Coronary artery (tissue), 2 donors: ENCODE results near the gene ARFGAP1.

Source experiments
- DNase-seq: peaks from one replicate; pipeline ENCODE4 v3.0.0-alpha.2; 2017; ENCODE audit warnings: low spot score
- H3K27ac ChIP-seq, 2 donors: fragments of 200-600 bp; sonication (generic); one replicate each; pipeline ENCODE4 v1.5.1; 2016 to 2019
- H3K4me3 ChIP-seq: fragments of 200-600 bp; sonication (generic); 2 replicates; pipeline ENCODE4 v1.5.1; 2016; ENCODE audit warnings: mild to moderate bottlenecking, moderate library complexity
- CTCF ChIP-seq: fragments of 200-600 bp; sonication (generic); IDR thresholded peaks from one replicate; pipeline ENCODE4 v1.5.1; 2019; ENCODE audit warnings: antibody characterized with exemption

ARFGAP1 gene

GRCh38 chr20:63227260-63227659, 45.4 kb upstream of the ARFGAP1 start:
- TF ChIP-seq CTCF, result no peak
- Histone ChIP-seq H3K4me3 (no peak overlapping the region), H3K27ac (no peak overlapping the region)
- DNase-seq, result no peak

GRCh38 chr20:63228806-63229205, 43.8 kb upstream of the ARFGAP1 start:
- H3K27ac ChIP-seq, result no peak overlapping the region
- no peak for DNase-seq
- no peak for TF ChIP-seq CTCF
- no peak overlapping the region for H3K4me3 ChIP-seq

GRCh38 chr20:63230800-63231268, 41.8 kb upstream of the ARFGAP1 start:
- H3K4me3 ChIP-seq, result no peak overlapping the region
- no peak overlapping the region for H3K27ac ChIP-seq
- DNase-seq, result no peak
- peak; percentile 31 for TF ChIP-seq CTCF

GRCh38 chr20:63232235-63233060, 40.2 kb upstream of the ARFGAP1 start:
- H3K4me3 ChIP-seq, result no peak overlapping the region
- DNase-seq, result no peak
- no peak overlapping the region for H3K27ac ChIP-seq
- no peak for TF ChIP-seq CTCF

GRCh38 chr20:63233061-63233344, 39.6 kb upstream of the ARFGAP1 start:
- no peak for TF ChIP-seq CTCF
- H3K4me3 ChIP-seq, result no peak overlapping the region

GRCh38 chr20:63233924-63234323, 38.7 kb upstream of the ARFGAP1 start:
- no peak for TF ChIP-seq CTCF
- DNase-seq, result no peak
- no peak overlapping the region for H3K27ac ChIP-seq
- no peak overlapping the region for H3K4me3 ChIP-seq

More at GRCh38 chr20:63233061-63233344, 39.6 kb upstream of the ARFGAP1 start:
- H3K27ac ChIP-seq, result no peak overlapping the region
- no peak for DNase-seq

GRCh38 chr20:63234693-63235398, 37.8 kb upstream of the ARFGAP1 start:
- DNase-seq, result no peak

More at GRCh38 chr20:63234693-63235398, 37.8 kb upstream of the ARFGAP1 start:
- TF ChIP-seq CTCF, result no peak
- Histone ChIP-seq H3K4me3 (no peak overlapping the region), H3K27ac (no peak overlapping the region)
